ENCODE data around the gene KLF5.

DNA sequence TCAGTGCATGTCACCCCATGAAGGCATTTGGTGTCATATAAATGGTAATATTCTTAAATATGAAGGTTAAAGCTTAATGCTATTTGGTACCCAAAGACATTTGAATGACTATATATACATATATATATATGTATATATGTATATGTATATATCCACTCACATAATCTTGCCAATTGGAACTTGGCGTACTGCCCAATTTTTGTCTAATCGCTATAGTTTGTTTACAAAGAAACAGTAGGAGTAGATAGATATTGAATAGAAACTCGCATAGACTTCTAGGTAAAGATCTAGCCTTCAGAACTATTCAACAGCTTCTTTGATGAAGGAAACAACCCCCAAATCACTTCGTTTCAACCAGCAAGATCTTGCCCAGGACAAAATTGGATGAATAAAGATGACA lies 24.1 kb downstream of the KLF5 start:
- TF ChIP-seq EZH2 (IDR thresholded peaks at IDR 0.05; ENCODE audit: insufficient read depth, poor library complexity, severe bottlenecking) (no peak), EZH2phosphoT487 (IDR thresholded peaks at IDR 0.05; ENCODE audit: insufficient read depth, low read depth) (no peak)

Measured in GM23248 (cell line).